Fibroblast of villous mesenchyme (primary cell): Measurements from ENCODE around the gene USP10. TPM values are rescaled to one million over a fixed set of nuclear protein-coding genes. Genes with fewer than 3 reads are reported as not detected.

Source experiments
- DNase-seq: peaks from one replicate; pipeline ENCODE4 v3.0.0-alpha.2; 2010; ENCODE audit warnings: low read depth
- H3K4me3 ChIP-seq: 2 replicates; pipeline ENCODE4 v1.5.1; 2011; ENCODE audit warnings: low read depth, mild to moderate bottlenecking, low read length
- CTCF ChIP-seq: IDR thresholded peaks from 2 replicates; pipeline ENCODE4 v1.5.1; 2012; ENCODE audit warnings: low read depth, mild to moderate bottlenecking, low read length; ENCODE audit not compliant: insufficient read depth
- total RNA-seq: library from RNA; depleted of rRNA; stranded (reverse); fragments of >200 nt; gene quantifications from 2 replicates; pipeline ENCODE4 v1.2.3, GENCODE V29; 2012

USP10 gene
- total RNA-seq, 1 donor, result 65.2 TPM

GRCh38 chr16:84815462-84815861 lies 115.7 kb downstream of the USP10 start:
- no peak for TF ChIP-seq CTCF
- H3K4me3 ChIP-seq, result no peak overlapping the region
- DNase-seq, result no peak

DNA sequence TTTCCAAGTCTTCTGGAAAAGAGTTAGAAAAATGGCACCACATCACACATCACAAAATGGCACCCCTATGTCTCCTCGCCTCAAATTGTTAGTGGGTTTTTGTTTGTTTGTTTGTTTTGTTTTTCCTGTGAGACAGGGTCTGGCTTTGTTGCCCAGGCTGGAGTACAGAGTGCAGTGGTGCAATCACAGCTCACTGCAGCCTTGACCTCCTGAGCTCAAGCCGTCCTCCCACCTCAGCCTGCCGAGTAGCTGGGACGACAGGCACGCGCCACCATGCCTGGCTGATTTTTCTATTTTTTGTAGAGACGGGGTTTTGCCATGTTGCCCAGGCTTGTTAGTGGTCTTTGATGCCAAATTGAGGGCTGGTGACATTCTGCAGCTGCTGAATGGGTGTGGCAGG lies 116.2 kb downstream of the USP10 start:
- no peak overlapping the region for H3K4me3 ChIP-seq
- no peak for TF ChIP-seq CTCF
- DNase-seq, result no peak

- no peak for TF ChIP-seq CTCF
- DNase-seq, result no peak
- no peak overlapping the region for H3K4me3 ChIP-seq
Measured at GRCh38 chr16:84816485-84816884, 116.7 kb downstream of the USP10 start.

GRCh38 chr16:84817206-84817605 lies 117.4 kb downstream of the USP10 start:
- H3K4me3 ChIP-seq, result no peak overlapping the region
- TF ChIP-seq CTCF, result no peak
- no peak for DNase-seq

GRCh38 chr16:84817613-84818012 lies 117.8 kb downstream of the USP10 start:
- no peak for DNase-seq
- TF ChIP-seq CTCF, result no peak
- no peak overlapping the region for H3K4me3 ChIP-seq

- no peak for DNase-seq
- no peak overlapping the region for H3K4me3 ChIP-seq
- TF ChIP-seq CTCF, result no peak
Measured at GRCh38 chr16:84818133-84818532, 118.3 kb downstream of the USP10 start.

GRCh38 chr16:84818989-84819643 lies 119.3 kb downstream of the USP10 start:
- no peak for TF ChIP-seq CTCF
- peak overlapping the region; percentile 32 for H3K4me3 ChIP-seq
- DNase-seq, result no peak
